ENCODE data around the gene PRKD1.

Gene PRKD1

DNA sequence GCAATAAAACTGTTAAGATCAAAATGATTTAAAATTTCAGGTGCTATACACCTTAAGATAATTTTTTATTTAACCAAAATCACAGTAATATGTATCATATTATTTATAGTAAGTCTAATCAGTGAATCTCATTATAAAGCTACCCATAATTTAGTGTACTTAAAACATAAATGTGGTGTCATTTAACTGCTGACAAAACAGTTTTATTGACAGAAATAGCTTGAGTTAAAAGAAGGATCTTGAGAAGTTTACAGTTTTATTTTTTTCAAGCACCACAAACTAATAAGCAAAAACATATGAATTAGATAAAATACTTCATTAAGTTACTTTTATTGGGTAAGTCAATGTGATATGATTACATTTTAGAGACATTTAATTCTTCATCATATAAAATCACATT, 400.4 kb downstream of the PRKD1 start:
- FAIRE-seq: no peak
- no peak for DNase-seq (ENCODE audit: low spot score)
